8988T (cell line): ENCODE results near the gene FBXW12.

Source experiments
- DNase-seq: peaks from one replicate; pipeline ENCODE4 v3.0.0; 2011

Gene FBXW12

DNA sequence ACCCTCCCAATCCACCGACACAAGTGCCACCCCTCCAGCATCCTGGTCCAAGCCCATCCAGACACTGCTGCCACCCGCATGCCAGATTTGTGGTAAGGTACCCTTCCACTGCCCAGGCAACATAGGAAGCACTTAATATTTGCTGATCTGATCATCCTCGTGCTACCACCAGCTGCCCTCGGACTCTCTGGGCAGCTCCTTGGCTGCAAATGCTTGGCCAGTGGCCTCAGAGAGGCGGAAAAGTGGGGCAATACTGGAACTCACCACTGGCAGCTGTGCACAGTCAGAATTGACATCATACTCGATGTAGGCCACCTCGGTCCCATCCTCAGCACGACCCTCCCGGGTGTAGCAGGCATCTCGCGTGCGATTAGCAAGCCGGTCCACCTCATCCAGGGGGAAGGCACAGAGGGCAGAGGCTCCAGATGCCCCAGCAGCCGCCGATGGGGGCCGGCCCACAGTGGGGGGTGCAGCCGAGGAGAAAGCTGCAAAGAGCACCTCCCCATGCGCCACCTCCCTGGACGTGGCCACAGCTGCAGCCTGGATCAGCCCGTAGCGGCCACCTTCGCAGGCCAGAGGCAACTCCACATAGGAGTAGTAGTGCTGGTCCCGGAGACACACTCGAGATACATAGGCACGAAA, 51.3 kb downstream of the FBXW12 start:
- DNase-seq: no peak

GRCh38 chr3:48423883-48424695, 52.1 kb downstream of the FBXW12 start:
- no peak for DNase-seq

- no peak for DNase-seq
These were observed 53.3 kb downstream of the FBXW12 start for GRCh38 chr3:48425281-48425812.

DNA sequence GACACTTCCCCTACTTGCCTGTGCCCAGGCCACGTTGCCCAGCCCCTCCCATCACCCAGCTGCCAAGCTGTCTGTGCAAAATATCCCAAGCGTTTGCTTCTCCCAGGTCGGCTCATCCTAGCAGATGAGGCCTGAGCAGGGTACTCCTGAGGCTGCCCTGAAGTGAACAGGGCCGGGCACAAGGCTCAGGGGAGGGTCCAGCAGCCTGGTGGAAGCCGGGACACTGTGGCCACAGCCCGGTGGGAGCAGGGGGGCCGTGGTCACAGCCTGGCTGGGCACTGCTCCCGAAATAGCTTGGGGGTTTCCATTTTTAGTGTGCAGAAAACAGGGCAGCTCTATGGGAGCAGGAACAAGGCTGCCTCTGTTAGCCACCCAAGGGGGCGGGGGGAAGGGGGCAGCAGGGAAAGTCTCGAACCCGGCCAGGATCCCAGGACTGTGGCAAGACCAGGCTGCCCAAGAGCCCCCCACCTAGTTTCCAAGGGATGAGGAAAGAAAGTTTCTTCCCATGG, 54.4 kb downstream of the FBXW12 start:
- no peak for DNase-seq

- DNase-seq: no peak
These were observed 55.1 kb downstream of the FBXW12 start for GRCh38 chr3:48426944-48427629.

GRCh38 chr3:48427630-48427962, 55.6 kb downstream of the FBXW12 start:
- DNase-seq: no peak

- DNase-seq: no peak
These were observed 56.1 kb downstream of the FBXW12 start for GRCh38 chr3:48428088-48428571.

DNA sequence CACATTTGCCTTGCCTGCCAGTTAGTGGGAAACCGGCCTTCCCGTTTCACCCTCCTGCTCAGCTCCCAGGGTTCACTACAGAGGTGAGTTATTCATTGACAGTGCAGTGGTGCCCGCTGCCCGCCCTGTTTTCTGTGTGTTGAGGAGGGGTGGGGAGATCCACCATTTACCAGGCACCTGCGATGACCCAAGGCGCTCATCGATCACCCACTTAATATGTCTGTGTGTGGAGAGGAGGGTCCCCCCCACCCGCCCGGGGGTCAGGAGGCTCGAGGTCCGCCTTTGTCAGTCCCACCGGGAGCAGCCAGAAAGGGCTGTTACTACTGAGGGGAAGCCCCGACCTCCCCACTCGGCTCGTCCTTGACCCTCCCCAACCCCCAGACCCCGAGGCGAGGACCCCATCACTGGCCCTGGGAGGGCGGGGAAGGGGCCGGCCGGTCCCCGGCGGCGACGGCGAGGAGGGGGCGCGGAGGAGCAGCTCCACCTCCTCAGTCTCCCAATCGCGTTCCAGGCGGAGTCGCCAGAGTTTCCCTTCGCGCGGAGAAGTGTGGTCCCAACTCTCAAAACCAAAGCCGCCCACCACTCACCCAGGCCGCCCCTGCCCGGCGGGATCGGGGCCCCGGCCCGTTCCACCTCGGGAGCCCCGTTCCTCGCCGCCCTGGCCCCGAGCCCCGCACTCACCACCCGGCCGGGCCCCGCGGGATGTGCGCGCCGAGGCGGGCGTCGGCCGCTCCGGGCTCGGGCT, 56.7 kb downstream of the FBXW12 start:
- no peak for DNase-seq

DNA sequence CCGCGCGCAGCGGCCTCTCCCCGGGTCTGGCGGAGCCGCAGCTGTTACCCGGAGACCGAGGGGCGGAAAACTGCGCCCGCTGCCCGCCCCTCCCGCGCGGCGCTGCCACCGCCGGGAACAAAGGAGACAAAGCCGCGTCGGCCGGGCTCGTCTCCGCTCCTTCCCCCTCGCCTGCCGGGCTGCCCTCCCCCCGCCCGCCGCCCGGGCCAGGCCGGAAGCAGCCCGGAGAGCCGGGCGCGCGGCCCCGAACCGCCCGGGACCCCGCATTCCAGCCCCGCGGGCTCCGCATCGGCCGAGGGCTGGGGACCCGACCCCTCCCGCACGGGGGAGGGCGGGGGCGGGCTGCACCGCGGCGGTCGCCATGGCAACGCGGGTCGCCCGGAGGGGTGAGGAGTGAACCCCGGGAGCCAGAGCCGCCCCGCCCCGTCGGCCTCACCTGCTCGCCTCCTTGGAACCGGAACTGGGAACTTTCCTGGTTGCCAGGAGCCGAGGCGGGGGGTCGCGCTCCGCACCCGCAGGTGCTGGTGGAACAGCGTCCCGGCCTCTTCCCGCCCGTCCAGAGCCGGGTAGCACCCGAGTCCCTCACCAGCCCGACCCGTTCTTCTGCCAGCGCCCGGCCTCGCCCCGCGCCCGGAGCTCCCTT, 57.4 kb downstream of the FBXW12 start:
- peak; percentile 92 for DNase-seq

DNA sequence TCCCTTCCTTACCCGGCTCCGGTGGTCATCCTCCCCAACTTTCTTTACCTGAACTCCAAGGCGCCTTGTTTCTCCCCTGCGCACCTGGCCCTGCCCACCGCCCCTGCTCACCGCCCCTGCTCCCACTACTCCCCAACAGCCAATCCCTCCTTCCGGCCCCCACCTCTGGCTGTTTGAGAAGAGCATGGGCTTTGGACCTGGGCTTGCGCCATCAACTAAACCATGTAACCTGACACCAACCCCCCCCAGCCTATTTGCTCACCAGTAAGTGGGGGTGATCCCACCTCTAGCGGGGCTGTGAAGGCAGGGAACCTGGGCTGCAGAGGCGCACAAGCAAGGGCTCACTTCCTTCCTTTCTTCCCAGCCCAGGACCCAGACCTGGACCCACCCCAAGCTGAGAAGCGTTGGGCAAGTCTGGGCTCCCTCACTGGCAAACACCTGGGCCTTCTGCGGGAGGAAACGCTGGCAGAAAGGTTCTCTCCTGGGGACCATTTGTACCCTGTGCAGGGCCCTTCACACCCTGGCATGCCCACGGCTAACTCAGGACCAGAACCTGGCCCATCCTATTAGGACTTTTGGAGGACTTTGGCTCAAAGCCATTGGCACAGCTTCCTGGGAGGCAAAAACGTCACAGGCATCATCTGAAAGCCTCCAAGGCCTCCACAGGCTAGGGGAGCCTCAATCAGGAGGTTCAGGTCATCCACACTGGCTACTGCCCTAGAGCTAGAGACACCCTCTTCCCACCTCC, 58.1 kb downstream of the FBXW12 start, which contains the start of gene PLXNB1:
PLXNB1 (minus strand) TSS at position 127 of the 748 bp plus-strand sequence. CDS start 5,475 bp downstream, outside the sequence.
- DNase-seq: peak; percentile 37

DNA sequence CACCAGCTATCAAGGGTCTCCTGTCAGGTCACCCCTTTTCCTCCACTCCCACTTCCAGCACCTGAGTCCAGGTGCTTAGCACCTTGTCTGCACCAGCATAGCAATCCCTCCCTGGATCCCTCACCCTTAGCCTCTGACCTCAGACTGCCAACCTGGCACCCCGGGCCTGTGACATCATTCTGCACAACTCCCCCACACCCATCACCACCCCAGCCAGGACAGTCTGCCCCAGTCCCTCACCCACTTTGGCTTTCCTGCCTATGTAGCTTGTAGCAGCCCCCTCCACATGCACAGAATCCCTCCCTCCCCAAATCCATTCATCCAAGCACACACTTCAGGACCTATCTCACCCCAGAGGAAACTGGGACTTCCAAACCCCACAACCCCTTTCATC, 58.7 kb downstream of the FBXW12 start:
- peak; percentile 26 for DNase-seq

DNA sequence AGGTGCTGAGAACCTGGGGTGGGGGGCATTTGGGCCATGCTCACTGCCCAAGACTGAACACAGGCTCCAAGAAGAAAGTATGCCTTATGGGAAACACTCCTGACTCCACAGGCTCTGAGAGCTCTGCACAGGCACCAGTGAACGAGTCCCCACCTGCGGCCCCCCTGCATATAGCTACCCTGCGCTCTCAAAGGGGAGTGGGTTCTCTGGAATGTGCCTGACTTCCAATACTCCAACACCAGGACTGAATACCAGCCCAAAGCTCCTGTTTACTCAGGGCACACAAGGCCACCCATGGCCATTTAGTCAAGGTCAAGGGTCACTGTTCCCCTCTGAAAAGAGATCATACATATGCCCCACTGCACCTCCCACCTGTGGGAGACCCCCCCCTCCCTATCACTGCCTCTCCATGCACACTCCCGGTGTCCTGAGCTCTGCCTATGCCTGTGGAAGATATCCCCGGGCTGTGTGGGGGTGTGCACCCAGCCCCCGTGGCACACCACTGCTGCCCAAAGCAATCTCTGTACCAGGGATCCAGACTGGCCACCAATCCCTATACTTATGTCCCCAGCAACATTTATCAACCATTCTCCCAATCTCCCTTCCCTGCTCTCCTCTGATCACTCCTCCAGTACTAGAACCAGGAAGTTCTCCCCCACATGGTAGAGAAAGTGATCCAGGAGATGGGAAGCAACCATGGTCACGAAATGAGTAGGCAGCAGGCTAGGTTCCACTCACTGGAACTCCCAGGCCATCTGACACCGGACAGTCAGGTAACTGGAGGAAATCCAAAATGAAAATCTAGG, 59.4 kb downstream of the FBXW12 start:
- peak; percentile 41 for DNase-seq

GRCh38 chr3:48432411-48433371, 60.7 kb downstream of the FBXW12 start:
- peak; percentile 72 for DNase-seq

GRCh38 chr3:48433472-48434118, 61.6 kb downstream of the FBXW12 start:
- no peak for DNase-seq

GRCh38 chr3:48434591-48435222, 62.7 kb downstream of the FBXW12 start:
- DNase-seq: no peak

DNA sequence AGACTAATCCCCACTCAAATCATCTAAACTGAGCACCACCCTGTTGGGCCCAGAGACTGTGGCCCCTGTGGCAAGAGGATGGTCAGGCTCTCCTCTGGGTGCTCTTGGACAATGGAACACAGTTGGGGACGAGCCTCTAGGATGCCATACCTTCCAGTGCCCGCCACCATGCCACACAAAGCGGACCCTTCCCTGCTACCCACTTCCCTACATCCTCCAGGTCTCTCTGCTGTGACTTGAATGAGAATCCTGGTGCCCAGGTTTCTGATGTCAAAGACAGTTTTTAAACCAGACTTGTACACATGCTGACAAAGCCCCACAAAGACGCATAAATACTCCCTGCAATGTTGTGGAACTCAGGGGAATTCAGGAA, 63.2 kb downstream of the FBXW12 start:
- DNase-seq: no peak

- peak; percentile 96 for DNase-seq
These were observed 63.9 kb downstream of the FBXW12 start for GRCh38 chr3:48435774-48436476.

DNA sequence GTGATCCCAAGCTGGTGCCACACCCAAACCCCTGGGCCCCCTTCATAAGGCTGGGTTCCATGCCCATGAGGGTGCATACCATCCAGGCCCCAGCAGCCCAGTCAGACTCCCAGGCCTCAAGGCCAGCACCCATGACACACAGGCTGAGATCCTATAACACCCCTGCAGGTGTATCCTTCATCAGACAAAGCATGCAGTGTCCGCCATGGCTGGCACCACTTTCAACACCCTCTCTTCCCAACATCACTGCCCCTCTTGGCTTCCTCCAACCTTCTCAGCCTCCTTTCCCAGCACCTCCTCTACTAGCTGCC, 64.4 kb downstream of the FBXW12 start:
- DNase-seq: peak; percentile 35
